Gastrocnemius medialis (tissue), 4 donors: Measurements from ENCODE around the gene USP53. TPM values are rescaled to one million over a fixed set of nuclear protein-coding genes. Genes with fewer than 3 reads are reported as not detected.

Source experiments
- ATAC-seq, 2 donors: fragments of 150-250 bp; one replicate each; pipeline ENCODE4 v1.9.1; 2016
- DNase-seq, 2 donors: peaks; one replicate each; pipeline ENCODE4 v3.0.0-alpha.2; 2019
- H3K27ac ChIP-seq, 4 donors: fragments of 200-600 bp; sonication (generic); 1 replicate in 1 of 4; 2 replicates in 3 of 4; pipeline ENCODE4 v1.5.1; 2016 to 2018; ENCODE audit warnings: mild to moderate bottlenecking in 2 of 4, moderate library complexity in 1 of 4
- H3K27me3 ChIP-seq, 3 donors: fragments of 200-600 bp; sonication (generic) in 2 of 3; 1 replicate in 1 of 3; 2 replicates in 2 of 3; pipeline versions ENCODE4 v1.5.1 to v1.6.0; 2016 to 2019; ENCODE audit warnings: mild to moderate bottlenecking in 1 of 3, moderate library complexity in 1 of 3
- H3K36me3 ChIP-seq, 2 donors: fragments of 200-600 bp; sonication (generic) in 1 of 2; one replicate each; pipeline ENCODE4 v1.5.1; 2017 to 2018
- H3K4me1 ChIP-seq, 2 donors: fragments of 200-600 bp; sonication (generic) in 1 of 2; one replicate each; pipeline ENCODE4 v1.5.1; 2016 to 2017; ENCODE audit warnings: mild to moderate bottlenecking in 2 of 2
- H3K4me3 ChIP-seq, 4 donors: fragments of 200-600 bp; sonication (generic) in 3 of 4; 1 replicate in 1 of 4; 2 replicates in 3 of 4; pipeline ENCODE4 v1.5.1; 2016 to 2019; ENCODE audit warnings: mild to moderate bottlenecking in 2 of 4
- H3K9me3 ChIP-seq, 3 donors: fragments of 200-600 bp; sonication (generic) in 2 of 3; 1 replicate in 1 of 3; 2 replicates in 2 of 3; pipeline ENCODE4 v1.5.1; 2016 to 2019
- CTCF ChIP-seq, 5 experiments: fragments of 450-650 bp in 3 of 5; fragments of 200-600 bp in 2 of 5; sonication (generic) in 2 of 5; IDR thresholded peaks in 4 of 5; conservative IDR thresholded peaks in 1 of 5; 1 replicate in 4 of 5; 2 replicates in 1 of 5; pipeline ENCODE4 v1.5.1; 2016 to 2019; ENCODE audit warnings: antibody characterized with exemption in 5 of 5, mild to moderate bottlenecking in 3 of 5, moderate library complexity in 3 of 5
- POLR2A ChIP-seq, 2 donors: fragments of 450-650 bp; IDR thresholded peaks; one replicate each; pipeline ENCODE4 v1.6.1; 2017; ENCODE audit warnings: antibody characterized with exemption in 2 of 2, mild to moderate bottlenecking in 2 of 2, moderate library complexity in 2 of 2
- in situ Hi-C, 4 donors: fragments of 200-750 bp; cut with MboI; loops; one replicate each; pipeline versions ENCODE4 v1.15.0 to v1.8.0; 2017; ENCODE audit warnings: low sequenced_read_pairs in 4 of 4
- intact Hi-C: fragments of 100-400 bp; cut with DNase I; formaldehyde crosslinking; loops from one replicate; pipeline ENCODE4 v1.15.1; 2023; ENCODE audit warnings: low total_unique reads
- total RNA-seq, 4 donors: library from RNA; depleted of rRNA; stranded (reverse); fragments of >200 nt; gene quantifications; one replicate each; pipeline versions ENCODE4 v1.1.0 to v1.2.3, GENCODE V29; 2016

The USP53 gene
- total RNA-seq, 4 donors from 2014 or later, result 56.9 to 190 (median 98.5) TPM

- intact Hi-C loops, result no loop called here
- Histone ChIP-seq H3K27me3 (no peaks in the 10 kb centered on the region), H3K4me1 (peaks cover 24 to 30% of the 10 kb centered on the region in 2 donors), H3K9me3 (no peaks in the 10 kb centered on the region), H3K4me3 (no peak overlapping the region), H3K27ac (peak overlapping the region; percentile 16 to 35 (median 30)), H3K36me3 (no peaks in the 10 kb centered on the region)
- in situ Hi-C loops, result loop anchor here in 1 of 4 donors (25.0 kb wide), 1 partner anchor 172 kb away; no protein-coding TSS in a partner anchor
- DNase-seq, result no peak
- TF ChIP-seq CTCF (IDR thresholded peaks at IDR 0.05 in 4 of 5, conservative IDR thresholded peaks at IDR 0.05 in 1 of 5), result no peak
- TF ChIP-seq POLR2A (IDR thresholded peaks at IDR 0.05), result peak in 1 of 2 donors; percentile 8
- no peak for ATAC-seq
Measured at GRCh38 chr4:119209077-119209476, 3.4 kb upstream of the USP53 start.

DNA sequence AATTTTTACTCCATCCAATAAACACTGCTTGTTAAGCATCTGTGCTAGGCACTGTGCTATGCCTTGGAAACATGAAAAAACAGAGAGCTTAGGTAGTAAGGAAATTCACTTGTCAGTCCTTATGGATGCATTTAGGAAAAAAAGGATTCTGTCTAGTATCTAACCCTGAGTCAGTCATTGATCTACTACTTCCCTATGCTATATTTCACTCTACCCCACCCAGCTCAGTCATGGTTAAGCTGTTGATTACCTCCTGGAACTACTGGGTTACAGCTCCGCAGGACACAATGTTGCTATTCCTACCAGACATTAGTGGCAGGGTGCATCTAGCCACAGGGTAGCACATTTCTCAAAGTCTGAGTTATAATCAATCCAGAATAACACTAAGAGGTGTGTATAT lies 2.9 kb upstream of the USP53 start:
- peak overlapping the region; percentile 16 to 34 (median 28) for H3K27ac ChIP-seq
- intact Hi-C loops, result no loop called here
- H3K4me1 ChIP-seq, result peaks cover 22 to 25% of the 10 kb centered on the region in 2 donors
- no peaks in the 10 kb centered on the region for H3K9me3 ChIP-seq
- DNase-seq (no peak), ATAC-seq (no peak)
- no peaks in the 10 kb centered on the region for H3K27me3 ChIP-seq
- in situ Hi-C loops, result loop anchor here in 1 of 4 donors (25.0 kb wide), 1 partner anchor 172 kb away; no protein-coding TSS in a partner anchor
- TF ChIP-seq POLR2A (IDR thresholded peaks at IDR 0.05) (no peak), CTCF (IDR thresholded peaks at IDR 0.05 in 4 of 5, conservative IDR thresholded peaks at IDR 0.05 in 1 of 5) (no peak)
- H3K4me3 ChIP-seq, result no peak overlapping the region
- H3K36me3 ChIP-seq, result no peaks in the 10 kb centered on the region

DNA sequence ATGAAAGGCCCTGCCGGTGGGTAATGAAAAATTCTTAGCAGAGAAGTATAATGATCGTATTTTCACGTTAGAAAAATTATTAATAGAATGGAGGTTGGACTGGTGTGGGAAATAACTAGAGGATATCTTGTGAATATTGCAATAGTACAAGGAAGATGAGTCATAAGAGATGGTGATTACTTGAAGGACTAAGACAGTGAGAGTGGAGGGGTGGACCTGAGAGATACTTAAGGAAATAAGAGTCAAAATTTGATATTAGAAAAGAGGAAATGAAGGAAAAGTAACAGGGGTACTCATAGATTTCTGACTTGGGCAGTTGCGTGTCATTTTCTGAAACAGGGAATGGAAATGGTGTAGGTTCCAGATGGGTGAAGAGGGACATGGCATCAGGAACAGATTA lies 1.7 kb upstream of the USP53 start:
- H3K36me3 ChIP-seq, result no peaks in the 10 kb centered on the region
- no peak for DNase-seq
- no peak for ATAC-seq
- no peak overlapping the region for H3K4me3 ChIP-seq
- H3K4me1 ChIP-seq, result peaks cover 18 to 22% of the 10 kb centered on the region in 2 donors
- TF ChIP-seq CTCF (IDR thresholded peaks at IDR 0.05 in 4 of 5, conservative IDR thresholded peaks at IDR 0.05 in 1 of 5) (no peak), POLR2A (IDR thresholded peaks at IDR 0.05) (no peak)
- H3K27me3 ChIP-seq, result no peaks in the 10 kb centered on the region
- in situ Hi-C loops, result loop anchor here (5.0 to 25.0 kb wide), 5 partner anchors 166 to 228 kb away; no protein-coding TSS in a partner anchor
- peak overlapping the region; percentile 19 to 99 (median 96) for H3K27ac ChIP-seq
- H3K9me3 ChIP-seq, result no peaks in the 10 kb centered on the region
- intact Hi-C loops, result loop anchor here (5.0 to 10.0 kb wide), 2 partner anchors 103 to 466 kb away; no protein-coding TSS in a partner anchor

DNA sequence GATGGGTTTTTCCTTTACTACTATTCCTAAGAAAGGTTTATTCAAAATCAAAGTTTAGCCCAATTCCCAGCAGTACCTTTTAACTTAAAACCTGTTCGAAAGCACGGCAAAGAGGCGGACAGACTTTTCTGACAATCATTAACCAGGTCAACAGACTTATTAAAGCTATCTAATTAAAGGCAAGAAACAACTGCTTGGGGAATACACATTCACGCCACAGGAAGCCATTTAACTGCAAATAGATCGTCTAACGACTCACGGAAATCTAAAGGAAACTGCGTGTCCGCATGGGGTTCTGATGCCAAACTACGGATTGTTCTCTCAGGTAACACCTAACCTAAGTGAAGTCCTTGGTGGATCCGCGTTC lies 663 bp upstream of the USP53 start:
- intact Hi-C loops, result loop anchor here (1.0 to 10.0 kb wide), 6 partner anchors 87 to 467 kb away; no protein-coding TSS in a partner anchor
- Histone ChIP-seq H3K9me3 (no peaks in the 10 kb centered on the region), H3K4me1 (peaks cover 22% of the 10 kb centered on the region in 2 donors), H3K36me3 (peaks cover 0 to under 1% of the 10 kb centered on the region in 2 donors), H3K27me3 (no peaks in the 10 kb centered on the region), H3K27ac (peak overlapping the region; percentile 95 to 99 (median 98)), H3K4me3 (peak overlapping the region; percentile 79 to 96 (median 88))
- ATAC-seq (no peak), DNase-seq (no peak)
- in situ Hi-C loops, result loop anchor here (5.0 to 25.0 kb wide), 5 partner anchors 167 to 230 kb away; no protein-coding TSS in a partner anchor
- TF ChIP-seq CTCF (IDR thresholded peaks at IDR 0.05 in 4 of 5, conservative IDR thresholded peaks at IDR 0.05 in 1 of 5) (peak in 1 of 5 experiments; percentile 24), POLR2A (IDR thresholded peaks at IDR 0.05) (no peak)
